DLD1 (cell line): Measurements from ENCODE around the gene INPP1.
"Not testable (repeated sequence)": the region's sequence is repeated elsewhere in the genome, so short reads cannot be mapped to it uniquely, and the experiment has no call there.

Experiments
- in situ Hi-C: cut with HindIII; loops from 2 replicates; pipeline ENCODE4 v1.10.0; 2017; ENCODE audit warnings: low sequenced_read_pairs

INPP1 gene

GRCh38 chr2:190333395-190333794 lies 10.0 kb upstream of the INPP1 start:
- in situ Hi-C loops, result no loop called here

GRCh38 chr2:190333928-190334327 lies 9.5 kb upstream of the INPP1 start:
- in situ Hi-C loops, result no loop called here

GRCh38 chr2:190334479-190335224 lies 8.7 kb upstream of the INPP1 start:
- in situ Hi-C loops, result no loop called here

GRCh38 chr2:190335225-190335559 lies 8.2 kb upstream of the INPP1 start:
- in situ Hi-C loops, result no loop called here

GRCh38 chr2:190335584-190335983 lies 7.8 kb upstream of the INPP1 start:
- in situ Hi-C loops, result not testable (repeated sequence)

DNA sequence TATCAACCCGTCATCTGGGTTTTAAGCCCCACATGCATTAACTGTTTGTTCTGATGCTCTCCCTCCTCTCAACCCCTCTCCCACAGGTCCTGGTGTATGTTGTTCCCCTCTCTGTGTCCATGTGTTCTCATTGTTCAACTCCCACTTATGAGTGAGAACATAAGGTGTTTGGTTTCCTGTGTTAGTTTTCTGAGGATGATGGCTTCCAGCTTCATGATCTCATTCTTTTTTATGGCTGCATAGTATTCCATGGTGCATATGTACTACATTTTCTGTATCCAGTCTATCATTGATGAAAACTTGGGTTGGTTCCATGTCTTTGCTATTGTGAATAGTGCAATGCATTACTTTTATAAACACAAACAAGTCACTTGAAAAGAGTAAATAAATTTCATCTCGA lies 7.0 kb upstream of the INPP1 start:
- in situ Hi-C loops, result no loop called here

GRCh38 chr2:190338453-190338852 lies 4.9 kb upstream of the INPP1 start:
- in situ Hi-C loops, result no loop called here

- in situ Hi-C loops, result no loop called here
Observed at GRCh38 chr2:190339394-190339793, 4.0 kb upstream of the INPP1 start.

DNA sequence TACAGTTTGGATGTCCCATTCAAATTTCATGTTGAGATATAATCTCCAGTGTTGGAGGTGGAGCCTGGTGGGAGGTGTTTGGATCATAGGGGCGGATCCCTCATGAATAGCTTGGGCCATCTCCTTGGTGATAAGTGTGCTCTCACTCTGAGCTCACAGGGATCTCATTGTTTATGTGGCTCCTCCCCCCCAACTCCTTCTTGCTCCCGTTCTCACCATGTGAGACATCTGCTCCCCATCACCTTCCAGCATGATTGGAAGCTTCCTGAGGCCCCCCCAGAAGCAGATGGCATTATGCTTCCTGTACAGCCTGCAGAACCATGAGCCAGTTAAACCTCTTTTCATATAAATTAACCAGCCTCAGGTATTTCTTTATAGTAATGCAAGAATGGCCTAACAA lies 3.0 kb upstream of the INPP1 start:
- in situ Hi-C loops, result no loop called here

GRCh38 chr2:190342611-190343010 lies 778 bp upstream of the INPP1 start:
- in situ Hi-C loops, result no loop called here

DNA sequence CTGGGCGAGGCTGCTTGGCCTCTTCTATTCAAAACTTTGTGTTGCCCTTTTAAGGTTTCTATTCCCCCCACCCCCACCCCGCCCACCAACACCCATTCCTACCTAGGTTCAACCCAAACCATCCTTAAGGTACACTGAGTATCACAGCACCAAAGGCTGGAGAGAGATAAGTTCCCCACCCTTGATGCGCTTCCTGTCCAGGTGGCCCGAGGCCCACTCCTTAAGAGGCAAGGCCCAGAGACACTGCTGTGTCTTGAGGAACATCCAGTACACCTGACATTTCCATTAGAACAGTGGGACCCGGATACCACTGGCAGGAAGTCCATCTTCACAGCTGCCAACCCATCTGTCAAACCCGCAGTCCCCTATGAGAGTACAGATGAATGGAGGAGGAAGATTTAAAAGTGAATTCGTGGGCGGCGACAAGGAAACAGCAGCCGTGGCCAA lies 277 bp upstream of the INPP1 start:
- in situ Hi-C loops, result no loop called here

DNA sequence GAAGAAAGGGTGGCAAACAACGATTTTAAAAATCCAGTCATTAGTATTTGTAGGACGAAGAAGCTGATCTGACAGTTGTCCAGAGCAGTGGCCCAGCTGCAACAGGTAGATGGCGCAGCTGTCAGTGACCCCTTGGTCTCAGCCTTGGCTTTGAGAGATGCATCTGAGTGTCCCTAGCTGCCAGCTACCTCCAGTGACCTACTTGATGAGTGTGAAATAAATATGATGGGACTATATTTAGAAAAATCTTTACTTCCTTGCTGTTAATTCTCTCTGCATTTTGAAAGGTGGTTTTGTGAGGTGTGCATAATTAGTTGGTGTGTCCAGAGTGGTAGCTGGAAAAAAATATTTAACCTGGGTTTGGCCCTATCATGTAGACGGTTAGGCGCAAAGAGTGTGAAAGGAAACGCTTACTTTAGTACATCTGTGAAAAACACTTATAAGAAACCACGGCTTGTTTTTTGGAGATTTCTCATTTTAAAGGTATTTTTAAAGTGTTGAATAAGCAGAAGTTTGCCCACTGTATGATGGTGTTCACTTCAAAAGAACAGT lies 963 bp downstream of the INPP1 start:
- in situ Hi-C loops, result no loop called here

- in situ Hi-C loops, result loop anchor here (10.0 kb wide), 1 partner anchor 266 kb away; no protein-coding TSS in a partner anchor
Observed at GRCh38 chr2:190350371-190350770, 7.0 kb downstream of the INPP1 start.

GRCh38 chr2:190351955-190352354 lies 8.6 kb downstream of the INPP1 start:
- in situ Hi-C loops, result loop anchor here (10.0 kb wide), 1 partner anchor 267 kb away; no protein-coding TSS in a partner anchor

- in situ Hi-C loops, result loop anchor here (10.0 kb wide), 1 partner anchor 268 kb away; no protein-coding TSS in a partner anchor
Observed at GRCh38 chr2:190352668-190353536, 9.5 kb downstream of the INPP1 start.

GRCh38 chr2:190353537-190353899 lies 10.1 kb downstream of the INPP1 start:
- in situ Hi-C loops, result loop anchor here (10.0 kb wide), 1 partner anchor 269 kb away; no protein-coding TSS in a partner anchor

GRCh38 chr2:190354003-190354690 lies 10.8 kb downstream of the INPP1 start:
- in situ Hi-C loops, result loop anchor here (10.0 kb wide), 1 partner anchor 269 kb away; no protein-coding TSS in a partner anchor

GRCh38 chr2:190355968-190356644 lies 12.7 kb downstream of the INPP1 start:
- in situ Hi-C loops, result loop anchor here (10.0 kb wide), 1 partner anchor 271 kb away; no protein-coding TSS in a partner anchor

GRCh38 chr2:190357600-190357999 lies 14.2 kb downstream of the INPP1 start:
- in situ Hi-C loops, result loop anchor here (10.0 kb wide), 1 partner anchor 273 kb away; no protein-coding TSS in a partner anchor
